Mucosa of descending colon (tissue), 3 donors: ENCODE data around the gene KBTBD4. TPM values are rescaled to one million over a fixed set of nuclear protein-coding genes. Genes with fewer than 3 reads are reported as not detected.
"Not testable (repeated sequence)": the region's sequence is repeated elsewhere in the genome, so short reads cannot be mapped to it uniquely, and the experiment has no call there.

Experiments used
- ATAC-seq: fragments of 200-7000 bp; cut with Tn5 transposase; one replicate; pipeline ENCODE4 v1.9.1; 2020; ENCODE audit warnings: mild to moderate bottlenecking, moderate library complexity
- DNase-seq, 3 donors: peaks; one replicate each; pipeline ENCODE4 v3.0.0-alpha.2; 2020
- H3K36me3 ChIP-seq: fragments of 200-600 bp; one replicate; pipeline ENCODE4 v1.8.0; 2021; ENCODE audit warnings: low read depth, mild to moderate bottlenecking
- H3K4me1 ChIP-seq: fragments of 200-600 bp; one replicate; pipeline ENCODE4 v1.8.0; 2021; ENCODE audit warnings: low read depth, mild to moderate bottlenecking
- H3K4me3 ChIP-seq: fragments of 200-600 bp; one replicate; pipeline ENCODE4 v1.8.0; 2021; ENCODE audit warnings: mild to moderate bottlenecking
- H3K9me3 ChIP-seq: fragments of 200-600 bp; one replicate; pipeline ENCODE4 v1.8.0; 2021; ENCODE audit warnings: mild to moderate bottlenecking
- CTCF ChIP-seq: fragments of 200-600 bp; IDR thresholded peaks from one replicate; pipeline ENCODE4 v1.8.0; 2022; ENCODE audit warnings: antibody characterized with exemption, mild to moderate bottlenecking
- intact Hi-C, 2 donors: fragments of 100-400 bp; cut with DNase I in 1 of 2; cut with micrococcal nuclease in 1 of 2; formaldehyde crosslinking; loops; one replicate each; pipeline versions ENCODE4 v1.11.0 to v1.11.1; 2022; cut with DNase I, micrococcal nuclease
- total RNA-seq, 3 donors: library from RNA; stranded (reverse); fragmentation: NEBNext Ultra II Directional in 2 of 3; extraction: Animal tissue kit (Norgen Biotek cat#: 25700) in 2 of 3; gene quantifications; one replicate each; pipeline versions ENCODE4 v1.2.1 to v1.2.4, GENCODE V29; 2021 to 2023
- donor health status: DM: no; HTN: no; CAD: no; lungs with moderate emphysema.
- donor health status: DM: no; HTN: no; CAD: no.
- donor health status: DM: no; HTN: yes; CAD: no.

KBTBD4 gene
- total RNA-seq, 3 donors from 2014 or later, result 14.1 to 18.2 (median 16.0) TPM

GRCh38 chr11:47565340-47566148, 13.2 kb downstream of the KBTBD4 start, which contains the start of gene PTPMT1:
TSS of gene PTPMT1 (plus strand) at chr11:47565599. CDS start at chr11:47565623, 24 bp downstream.
- Histone ChIP-seq H3K4me3 (peak within 1 kb of the TSS; percentile 72), H3K36me3 (no peaks in the 10 kb centered on the region), H3K4me1 (peaks cover 3% of the 10 kb centered on the region), H3K9me3 (no peaks in the 10 kb centered on the region)
- intact Hi-C loops, result no loop called here
- ATAC-seq (peak; percentile 97), DNase-seq (peak; percentile 78 to 87 (median 86))
- no peak for TF ChIP-seq CTCF

- Histone ChIP-seq H3K4me1 (peaks cover 3% of the 10 kb centered on the region), H3K4me3 (peak overlapping the region; percentile 72), H3K9me3 (no peaks in the 10 kb centered on the region), H3K36me3 (no peaks in the 10 kb centered on the region)
- intact Hi-C loops, result no loop called here
- no peak for TF ChIP-seq CTCF
- no peak for DNase-seq
- ATAC-seq, result peak; percentile 5
These were observed 13.8 kb downstream of the KBTBD4 start for GRCh38 chr11:47564933-47565339.

GRCh38 chr11:47564366-47564765, 14.4 kb downstream of the KBTBD4 start:
- intact Hi-C loops, DNase-seq, ATAC-seq, H3K4me3 ChIP-seq, H3K9me3 ChIP-seq, H3K4me1 ChIP-seq, H3K36me3 ChIP-seq: not testable (repeated sequence)

GRCh38 chr11:47562393-47562792, 16.4 kb downstream of the KBTBD4 start:
- ATAC-seq, H3K4me1 ChIP-seq, H3K4me3 ChIP-seq, H3K36me3 ChIP-seq, DNase-seq, H3K9me3 ChIP-seq, intact Hi-C loops: not testable (repeated sequence)

GRCh38 chr11:47560426-47560825, 18.3 kb downstream of the KBTBD4 start:
- no peak for DNase-seq
- no peak for ATAC-seq
- Histone ChIP-seq H3K36me3 (no peaks in the 10 kb centered on the region), H3K4me3 (no peak overlapping the region), H3K9me3 (no peaks in the 10 kb centered on the region), H3K4me1 (no peaks in the 10 kb centered on the region)
- intact Hi-C loops, result no loop called here
- no peak for TF ChIP-seq CTCF

- intact Hi-C loops, result no loop called here
- Histone ChIP-seq H3K4me3 (no peak overlapping the region), H3K4me1 (no peaks in the 10 kb centered on the region), H3K9me3 (no peaks in the 10 kb centered on the region), H3K36me3 (no peaks in the 10 kb centered on the region)
- no peak for DNase-seq
- TF ChIP-seq CTCF, result no peak
- no peak for ATAC-seq
These were observed 20.1 kb downstream of the KBTBD4 start for GRCh38 chr11:47558695-47559094.

GRCh38 chr11:47557004-47557403, 21.8 kb downstream of the KBTBD4 start:
- H3K9me3 ChIP-seq, H3K36me3 ChIP-seq, H3K4me1 ChIP-seq, H3K4me3 ChIP-seq, ATAC-seq, DNase-seq, intact Hi-C loops: not testable (repeated sequence)
